Memory B cell (primary cell): ENCODE data around the gene MYMK.

Experiments used
- ATAC-seq: fragments of 150-1000 bp; cut with Tn5 transposase; 2 replicates; pipeline ENCODE4 v1.10.0; 2021; ENCODE audit warnings: low read depth, mild to moderate bottlenecking, moderate library complexity
- DNase-seq, 2 donors: peaks; one replicate each; pipeline ENCODE4 v3.0.0; 2022; ENCODE audit warnings: low spot score in 2 of 2
- H3K27ac Mint-ChIP-seq: one replicate; pipeline ENCODE4 v1.8.0; 2022; ENCODE audit warnings: mild to moderate bottlenecking, moderate library complexity, mixed read lengths
- H3K27me3 Mint-ChIP-seq: one replicate; pipeline ENCODE4 v1.8.0; 2022; ENCODE audit warnings: mixed read lengths
- H3K36me3 Mint-ChIP-seq: one replicate; pipeline ENCODE4 v1.8.0; 2022; ENCODE audit warnings: mild to moderate bottlenecking, mixed read lengths
- H3K4me1 Mint-ChIP-seq: one replicate; pipeline ENCODE4 v1.8.0; 2022; ENCODE audit warnings: mixed read lengths
- H3K4me3 Mint-ChIP-seq: one replicate; pipeline ENCODE4 v1.8.0; 2022; ENCODE audit warnings: mild to moderate bottlenecking, moderate library complexity, mixed read lengths
- H3K9me3 Mint-ChIP-seq: one replicate; pipeline ENCODE4 v1.8.0; 2022; ENCODE audit warnings: mixed read lengths

Gene MYMK

DNA sequence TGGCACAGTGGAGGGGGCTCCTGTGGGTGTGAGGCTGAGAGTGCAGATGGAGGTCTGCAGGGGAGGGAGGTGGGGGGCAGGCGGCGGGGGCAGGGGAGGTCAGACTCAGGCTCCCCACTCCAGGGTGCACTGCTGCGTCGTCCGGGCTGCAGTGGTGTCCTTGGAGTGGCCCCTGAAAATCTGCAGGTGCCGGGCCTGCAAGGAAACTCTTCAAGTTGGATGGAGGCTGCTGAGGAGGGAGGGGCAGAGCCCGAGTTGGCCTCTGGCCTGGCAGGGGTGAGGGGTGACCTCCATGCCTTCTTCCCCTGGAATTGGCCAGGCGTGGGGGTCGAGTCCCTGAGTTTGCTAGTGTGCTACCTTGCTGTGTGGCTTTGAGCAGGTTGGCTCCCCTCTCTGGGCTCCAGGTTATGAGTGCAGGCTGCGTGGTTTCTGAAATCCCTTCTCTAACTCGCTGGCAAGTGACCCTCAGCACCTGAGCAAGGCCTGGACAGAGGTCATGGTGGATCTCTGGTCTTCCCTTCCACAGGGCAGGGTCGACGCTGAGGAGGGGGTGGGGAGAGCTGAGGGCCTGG is 10.6 kb upstream of the MYMK start:
- Mint-ChIP-seq H3K27ac (no peak overlapping the region), H3K4me1 (peaks cover 17% of the 10 kb centered on the region), H3K4me3 (no peak overlapping the region), H3K27me3 (peaks cover 26% of the 10 kb centered on the region), H3K36me3 (no peaks in the 10 kb centered on the region), H3K9me3 (no peaks in the 10 kb centered on the region)
- DNase-seq (no peak), ATAC-seq (no peak)

DNA sequence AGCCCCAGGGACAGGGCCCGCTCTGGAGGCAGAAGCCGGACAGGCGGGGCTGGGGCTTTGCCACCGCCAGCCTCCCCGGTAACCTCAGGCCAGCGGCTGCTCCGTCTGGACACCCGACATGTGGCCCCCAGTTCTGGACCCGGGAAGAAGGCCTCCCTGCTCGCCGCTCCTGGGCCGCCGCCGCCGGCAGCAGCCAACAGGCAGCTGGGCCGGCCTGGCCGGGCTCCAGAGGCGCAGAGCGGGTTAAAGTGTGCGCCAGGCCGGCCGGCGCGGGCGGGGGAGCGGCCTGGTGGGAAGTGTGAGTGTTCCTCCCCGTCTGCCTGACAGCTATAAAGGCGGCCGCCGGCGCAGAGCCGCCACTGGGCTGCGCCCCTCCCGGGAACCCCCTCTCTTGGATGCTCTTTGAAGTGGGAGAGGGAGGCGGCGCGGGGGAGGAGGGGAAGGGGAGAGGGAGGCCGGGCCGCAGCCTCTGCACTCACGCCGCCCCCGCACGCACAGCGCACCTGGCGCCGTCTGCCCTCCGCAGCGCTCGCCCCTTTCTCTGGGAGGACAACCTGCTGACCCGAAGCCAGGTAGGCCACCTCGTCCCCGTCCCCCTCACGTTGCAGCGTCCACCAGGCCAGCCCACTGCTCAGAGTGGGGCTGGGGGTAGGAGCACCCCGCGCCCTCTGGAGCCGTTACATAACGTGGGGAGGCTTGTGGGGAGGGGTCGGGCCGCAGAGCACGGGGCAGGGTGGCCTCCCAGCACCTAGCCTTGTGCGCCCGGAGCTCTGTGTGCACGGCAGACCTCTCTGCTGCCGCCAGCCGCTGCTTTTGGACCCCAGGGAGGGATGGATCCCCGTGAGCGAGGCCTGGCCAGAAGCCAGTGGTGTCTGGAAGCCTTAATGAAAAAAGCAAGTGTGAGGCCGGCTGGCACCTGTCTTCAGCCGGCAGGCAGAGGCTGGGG is 9.9 kb upstream of the MYMK start, which contains the start of gene ADAMTSL2:
ADAMTSL2 (plus strand) TSS at position 359 of the 946 bp plus-strand sequence. CDS start 2,009 bp downstream, outside the sequence.
- ATAC-seq (peak; percentile 26), DNase-seq (no peak)
- peaks cover 13% of the 10 kb centered on the region for H3K4me1 Mint-ChIP-seq
- no peaks in the 10 kb centered on the region for H3K36me3 Mint-ChIP-seq
- H3K27ac Mint-ChIP-seq: no peak within 1 kb of the TSS
- peaks cover 27% of the 10 kb centered on the region for H3K27me3 Mint-ChIP-seq
- H3K9me3 Mint-ChIP-seq: no peaks in the 10 kb centered on the region
- no peak within 1 kb of the TSS for H3K4me3 Mint-ChIP-seq

DNA sequence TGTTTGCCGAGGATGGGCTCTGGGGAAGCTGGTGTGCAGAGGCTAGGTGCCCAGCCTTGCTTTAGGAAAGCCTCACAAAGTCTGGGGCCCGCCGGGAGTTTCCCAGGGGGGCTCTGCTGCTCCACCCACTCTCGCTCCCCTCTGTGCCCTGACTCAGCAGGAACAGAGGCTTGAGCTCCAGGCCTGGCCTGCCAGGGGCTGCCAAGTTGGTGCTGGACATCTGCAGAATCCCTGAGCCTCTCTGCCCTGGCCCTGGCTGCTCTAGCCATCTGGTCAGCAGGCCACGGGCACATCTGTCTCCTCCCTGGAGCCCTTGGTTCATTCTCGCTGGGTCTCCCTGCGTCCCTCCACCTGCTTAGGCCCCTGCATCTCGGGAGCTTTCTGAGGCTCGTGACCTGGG is 9.1 kb upstream of the MYMK start:
- peaks cover 25% of the 10 kb centered on the region for H3K27me3 Mint-ChIP-seq
- no peak for DNase-seq

DNA sequence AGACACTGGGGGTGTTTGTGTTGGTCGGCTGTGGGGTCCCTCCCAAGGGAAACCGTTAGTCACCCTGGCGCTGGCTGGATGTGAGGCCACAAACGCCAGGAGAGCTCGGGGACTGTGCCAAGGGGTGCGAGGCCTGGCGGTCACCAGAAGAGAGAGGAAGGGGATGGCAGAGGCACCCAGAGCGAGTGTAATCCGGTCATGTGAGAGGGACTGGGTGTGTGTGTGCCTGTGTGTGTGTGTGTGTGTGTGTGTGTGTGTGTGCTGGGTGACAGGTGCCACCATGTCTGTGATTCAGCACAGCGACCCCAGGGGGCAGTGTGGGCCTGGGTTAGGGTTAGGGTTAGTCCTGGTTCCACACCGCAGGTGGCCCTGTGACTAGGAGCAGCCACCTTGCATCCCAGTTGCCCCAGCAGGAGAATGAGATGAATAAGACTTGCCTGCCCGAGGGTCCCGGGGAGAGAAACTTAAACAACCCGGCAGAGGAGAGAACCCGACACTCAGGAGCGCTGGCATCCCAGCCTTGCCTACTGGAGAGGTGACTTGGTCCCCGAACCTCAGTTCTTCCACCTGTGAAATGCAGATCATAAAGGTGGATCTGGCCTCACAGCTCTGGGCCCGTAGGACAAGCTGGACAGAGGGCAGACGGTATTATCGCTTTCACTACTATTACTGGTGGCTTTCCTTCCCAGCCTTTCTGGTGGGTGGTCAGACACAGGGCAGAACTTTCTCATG is 8.3 kb upstream of the MYMK start:
- H3K27ac Mint-ChIP-seq: no peak overlapping the region

More for the DNA sequence above, 9.1 kb upstream of the MYMK start:
- H3K36me3 Mint-ChIP-seq: no peaks in the 10 kb centered on the region
- H3K4me3 Mint-ChIP-seq: no peak overlapping the region
- peaks cover 8% of the 10 kb centered on the region for H3K4me1 Mint-ChIP-seq
- no peak for ATAC-seq
- H3K27ac Mint-ChIP-seq: no peak overlapping the region
- H3K9me3 Mint-ChIP-seq: no peaks in the 10 kb centered on the region

DNA sequence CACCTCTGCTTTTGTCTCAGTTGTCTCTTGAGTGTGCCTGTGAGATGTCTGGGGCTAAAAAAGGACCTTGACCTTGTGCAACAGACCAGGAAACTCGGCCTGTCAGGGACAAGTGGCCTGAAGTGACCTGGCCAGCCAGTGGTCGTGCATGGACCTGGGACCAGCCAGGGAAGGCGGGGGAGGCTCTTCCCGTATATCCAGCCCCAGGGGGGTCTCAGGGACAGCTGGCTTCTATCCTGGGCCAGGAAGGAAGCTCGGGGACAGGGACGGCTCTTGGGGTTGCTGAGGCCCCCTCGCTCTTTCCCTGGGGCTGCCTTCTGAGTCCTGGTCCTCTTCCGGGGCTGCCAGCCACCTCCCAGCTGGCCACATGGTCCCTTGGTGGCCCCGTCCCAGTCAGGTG is 6.5 kb upstream of the MYMK start:
- Mint-ChIP-seq H3K4me1 (peaks cover 7% of the 10 kb centered on the region), H3K9me3 (no peaks in the 10 kb centered on the region), H3K36me3 (no peaks in the 10 kb centered on the region), H3K27ac (no peak overlapping the region), H3K27me3 (peaks cover 29% of the 10 kb centered on the region), H3K4me3 (no peak overlapping the region)
- DNase-seq (no peak), ATAC-seq (no peak)

More for the DNA sequence above, 8.3 kb upstream of the MYMK start:
- no peak overlapping the region for H3K4me3 Mint-ChIP-seq
- peaks cover 7% of the 10 kb centered on the region for H3K4me1 Mint-ChIP-seq
- H3K36me3 Mint-ChIP-seq: no peaks in the 10 kb centered on the region
- peaks cover 26% of the 10 kb centered on the region for H3K27me3 Mint-ChIP-seq
- ATAC-seq: peak; percentile 75
- no peaks in the 10 kb centered on the region for H3K9me3 Mint-ChIP-seq
- DNase-seq: peak; percentile 44 to 50

DNA sequence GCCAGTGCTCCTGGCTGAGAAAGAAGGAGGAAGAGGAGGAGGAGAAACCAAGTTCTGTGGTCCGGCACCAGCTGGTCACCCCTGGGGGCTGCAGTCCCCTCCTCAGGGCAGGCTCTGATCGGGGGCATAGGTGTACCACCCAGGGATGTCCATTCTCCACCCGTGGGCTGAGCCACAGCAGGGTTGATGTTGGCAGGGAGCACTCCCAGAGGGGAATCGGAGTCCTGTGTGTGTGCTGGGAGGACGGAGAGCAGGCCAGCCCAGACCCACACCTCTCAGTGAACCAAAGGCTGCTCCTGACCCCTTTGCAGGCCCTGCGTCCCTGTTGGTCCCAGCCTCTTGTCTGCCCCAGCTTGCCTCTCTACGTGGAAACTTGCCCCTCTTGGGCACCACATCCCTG is 5.1 kb upstream of the MYMK start:
- Mint-ChIP-seq H3K9me3 (no peaks in the 10 kb centered on the region), H3K27ac (no peak overlapping the region), H3K36me3 (no peaks in the 10 kb centered on the region), H3K4me3 (no peak overlapping the region), H3K4me1 (peaks cover 7% of the 10 kb centered on the region), H3K27me3 (peaks cover 24% of the 10 kb centered on the region)
- ATAC-seq (no peak), DNase-seq (no peak)

DNA sequence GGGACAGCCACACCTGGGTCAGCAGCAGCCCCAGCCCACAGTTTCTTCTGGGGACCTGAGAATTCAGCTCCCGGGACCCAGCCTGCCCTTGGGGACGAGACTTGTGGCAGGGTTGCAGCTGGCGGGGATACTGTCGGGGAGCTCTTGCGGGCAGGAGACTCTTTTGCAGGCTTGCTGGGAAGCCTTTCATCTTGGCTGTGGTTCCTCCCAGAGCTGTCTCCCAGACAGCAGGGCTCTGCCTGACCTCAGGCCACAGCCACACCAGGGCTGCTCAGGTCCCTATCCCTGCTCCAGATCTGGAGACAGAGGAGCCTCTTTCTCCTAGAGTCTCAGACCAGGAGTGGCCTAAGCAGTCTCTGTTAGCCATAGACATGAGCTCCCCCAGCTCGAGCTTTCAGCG is 4.7 kb upstream of the MYMK start:
- DNase-seq: no peak
- Mint-ChIP-seq H3K27me3 (peaks cover 24% of the 10 kb centered on the region), H3K36me3 (no peaks in the 10 kb centered on the region), H3K9me3 (no peaks in the 10 kb centered on the region), H3K4me3 (no peak overlapping the region), H3K27ac (no peak overlapping the region), H3K4me1 (peaks cover 7% of the 10 kb centered on the region)
- ATAC-seq: no peak

DNA sequence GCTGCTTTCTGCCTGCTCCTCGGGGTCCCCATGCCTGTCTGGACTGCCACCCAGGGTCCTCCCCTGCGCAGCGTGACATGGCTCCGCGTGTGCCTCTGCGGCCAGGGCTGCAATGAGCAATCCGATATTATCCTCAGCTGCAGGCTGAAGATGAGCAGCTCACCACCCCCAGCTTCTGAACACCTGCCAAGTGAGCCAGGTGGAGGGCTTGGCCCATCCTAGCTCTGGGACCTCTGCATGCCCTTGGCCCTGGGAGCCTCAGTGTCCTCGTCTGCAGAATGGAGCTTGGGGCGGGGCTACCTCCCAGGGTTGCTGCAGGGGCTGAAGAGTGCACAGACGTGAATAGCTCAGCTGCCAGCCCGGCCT is 4.1 kb upstream of the MYMK start:
- no peak overlapping the region for H3K27ac Mint-ChIP-seq
- H3K36me3 Mint-ChIP-seq: no peaks in the 10 kb centered on the region

DNA sequence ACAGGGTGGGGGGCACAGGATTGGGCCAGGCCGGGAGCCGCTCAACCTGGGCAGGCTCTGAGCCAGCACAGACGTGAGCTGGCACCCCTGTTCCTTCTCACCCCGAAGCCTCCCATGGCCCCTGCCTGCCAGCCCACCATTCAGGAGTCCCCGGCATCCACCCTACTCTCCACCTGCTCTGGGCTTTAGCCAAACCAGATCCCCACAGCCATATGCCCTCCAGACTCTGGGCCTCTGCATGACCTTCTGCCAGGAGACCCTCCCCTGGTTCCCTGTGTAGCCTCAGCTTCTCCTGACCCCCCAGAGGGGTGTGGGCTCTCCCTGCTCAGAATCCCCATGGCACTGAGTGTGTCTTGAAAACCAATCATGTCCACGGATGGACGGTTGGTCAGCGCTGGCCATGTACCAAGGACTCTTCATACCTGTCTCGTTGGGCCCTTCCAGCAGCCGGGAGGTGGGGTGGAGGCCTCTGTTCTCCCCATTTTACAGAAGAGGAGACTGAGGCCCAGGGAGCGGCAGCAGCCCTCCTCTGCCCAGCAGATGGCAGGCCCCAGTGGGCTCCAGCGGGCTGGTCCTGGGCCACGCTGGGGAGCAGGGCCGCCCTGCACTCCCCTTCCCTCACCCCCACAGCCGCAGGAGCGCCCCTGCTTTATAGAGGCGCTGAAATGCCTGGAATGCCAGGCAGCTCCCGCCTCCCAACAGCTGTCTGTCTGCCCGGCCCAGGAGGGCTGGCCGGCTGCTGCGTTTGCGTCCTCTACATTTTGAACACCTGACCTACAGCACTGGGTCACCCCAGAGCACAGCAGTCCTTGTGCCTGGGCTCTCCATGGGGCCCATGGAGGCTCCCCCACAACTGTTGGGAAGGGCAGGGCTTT is 3.5 kb upstream of the MYMK start:
- DNase-seq: no peak
- H3K4me1 Mint-ChIP-seq: peaks cover 7% of the 10 kb centered on the region
- H3K27me3 Mint-ChIP-seq: peaks cover 26% of the 10 kb centered on the region
- H3K27ac Mint-ChIP-seq: no peak overlapping the region
- no peak overlapping the region for H3K4me3 Mint-ChIP-seq
- no peaks in the 10 kb centered on the region for H3K9me3 Mint-ChIP-seq
- ATAC-seq: no peak
- H3K36me3 Mint-ChIP-seq: no peaks in the 10 kb centered on the region

More for the DNA sequence above, 4.1 kb upstream of the MYMK start:
- ATAC-seq (no peak), DNase-seq (no peak)
- no peak overlapping the region for H3K4me3 Mint-ChIP-seq
- H3K4me1 Mint-ChIP-seq: peaks cover 7% of the 10 kb centered on the region
- H3K9me3 Mint-ChIP-seq: no peaks in the 10 kb centered on the region
- peaks cover 22% of the 10 kb centered on the region for H3K27me3 Mint-ChIP-seq

DNA sequence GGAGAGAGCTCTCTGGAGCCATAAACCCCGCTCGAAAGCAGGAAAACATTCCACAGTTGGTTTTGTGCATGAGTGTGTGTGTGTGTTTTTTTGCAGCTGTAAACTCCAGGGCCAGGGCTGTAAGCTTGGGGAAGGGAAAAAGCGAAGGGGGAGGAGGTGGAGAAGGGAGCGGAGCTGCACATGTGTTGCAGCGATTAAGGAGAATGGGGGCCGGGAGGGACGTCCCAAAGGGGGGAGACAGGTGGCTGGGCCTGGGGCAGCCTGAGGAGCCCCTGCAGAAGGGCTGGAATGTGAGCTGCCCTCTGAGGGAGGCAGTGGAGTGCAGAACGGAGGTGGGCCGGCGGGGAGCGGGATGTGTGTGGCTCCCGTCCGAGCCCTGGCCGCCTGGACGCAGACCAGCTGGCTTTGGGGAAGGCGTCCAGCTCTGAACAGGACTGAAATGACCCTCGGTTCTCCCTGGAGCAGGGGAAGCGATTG is 2.7 kb upstream of the MYMK start:
- ATAC-seq: no peak
- H3K9me3 Mint-ChIP-seq: no peaks in the 10 kb centered on the region
- peaks cover 22% of the 10 kb centered on the region for H3K27me3 Mint-ChIP-seq
- H3K4me1 Mint-ChIP-seq: peaks cover under 1% of the 10 kb centered on the region
- no peak for DNase-seq
- no peak overlapping the region for H3K4me3 Mint-ChIP-seq
- H3K36me3 Mint-ChIP-seq: no peaks in the 10 kb centered on the region
- H3K27ac Mint-ChIP-seq: no peak overlapping the region

DNA sequence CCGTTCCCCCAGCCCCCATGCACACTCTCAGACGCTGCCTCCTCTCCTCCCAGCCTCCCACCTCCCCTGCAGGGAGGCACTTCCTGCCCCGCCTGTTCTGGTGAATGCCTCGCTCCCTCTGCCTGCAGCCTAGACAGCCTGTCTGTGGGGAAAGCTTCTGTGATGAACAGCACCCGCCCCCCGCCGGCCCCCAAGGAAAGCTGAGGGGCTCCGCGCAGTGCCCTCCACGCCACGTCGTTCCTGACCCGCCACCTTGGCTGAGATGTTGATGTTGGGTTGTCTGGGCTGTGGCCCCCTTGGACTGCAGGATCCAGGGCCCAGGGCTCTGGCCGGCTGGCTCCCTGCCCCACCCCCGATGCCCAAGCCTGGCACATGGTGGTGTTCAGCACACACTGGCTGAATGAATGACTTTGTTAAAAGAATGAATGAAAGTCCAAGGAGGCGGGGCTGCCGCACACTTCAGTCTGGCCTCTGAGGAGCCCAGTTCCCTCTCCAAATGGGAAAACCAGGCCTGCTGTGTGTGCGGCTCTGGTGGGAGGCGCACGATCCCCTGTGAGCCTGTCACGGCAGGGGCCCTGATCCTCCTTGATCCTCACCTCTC is 2.1 kb upstream of the MYMK start:
- DNase-seq (no peak), ATAC-seq (no peak)
- Mint-ChIP-seq H3K9me3 (no peaks in the 10 kb centered on the region), H3K27ac (no peak overlapping the region), H3K36me3 (no peaks in the 10 kb centered on the region), H3K4me1 (no peaks in the 10 kb centered on the region), H3K27me3 (peaks cover 16% of the 10 kb centered on the region), H3K4me3 (no peak overlapping the region)

DNA sequence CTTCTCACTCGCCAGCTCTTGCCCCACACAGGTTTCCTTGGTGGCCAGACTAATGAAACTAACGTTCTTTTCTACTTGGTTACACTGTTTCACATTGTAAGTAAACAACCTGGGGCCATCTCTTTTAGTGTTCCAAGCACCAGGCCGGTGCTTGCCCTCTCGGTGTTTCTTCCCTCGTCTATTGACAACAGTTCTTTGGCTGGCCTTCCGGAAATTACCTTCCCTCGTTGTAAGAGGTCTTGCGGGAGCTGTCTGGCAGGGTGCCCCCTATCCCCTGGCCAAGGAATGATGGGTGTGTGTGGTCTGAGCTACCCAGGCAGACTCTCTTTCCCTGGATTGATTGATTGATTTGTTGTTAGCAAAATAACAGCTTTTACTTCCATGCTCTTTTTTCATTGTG is 918 bp upstream of the MYMK start:
- no peak overlapping the region for H3K4me3 Mint-ChIP-seq
- H3K9me3 Mint-ChIP-seq: no peaks in the 10 kb centered on the region
- ATAC-seq: no peak
- peaks cover 15% of the 10 kb centered on the region for H3K27me3 Mint-ChIP-seq
- DNase-seq: no peak
- H3K4me1 Mint-ChIP-seq: no peaks in the 10 kb centered on the region
- H3K36me3 Mint-ChIP-seq: no peaks in the 10 kb centered on the region
- no peak overlapping the region for H3K27ac Mint-ChIP-seq

DNA sequence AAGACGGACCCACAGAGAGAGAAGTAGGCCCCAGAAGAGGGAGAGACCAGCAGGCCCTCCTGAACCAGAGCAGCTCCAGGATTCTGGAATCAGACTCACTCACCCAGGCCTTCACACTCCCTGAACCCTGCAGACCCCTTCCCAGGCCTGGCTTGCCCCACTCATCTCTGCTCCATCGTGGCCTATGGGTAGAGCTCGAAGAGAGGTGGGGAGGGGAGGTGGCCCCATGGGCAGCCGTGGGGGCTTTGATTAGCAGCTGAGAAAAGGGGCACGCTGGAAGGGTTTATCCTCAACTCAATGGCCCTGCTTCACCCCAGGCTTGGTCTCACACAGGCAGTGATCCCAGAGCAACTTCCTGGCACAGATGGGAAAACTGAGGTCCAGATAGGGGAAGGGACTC is 613 bp downstream of the MYMK start:
- no peaks in the 10 kb centered on the region for H3K4me1 Mint-ChIP-seq

More for the DNA sequence above, 613 bp downstream of the MYMK start:
- no peak overlapping the region for H3K27ac Mint-ChIP-seq
- H3K9me3 Mint-ChIP-seq: no peaks in the 10 kb centered on the region
- DNase-seq: no peak
- no peaks in the 10 kb centered on the region for H3K36me3 Mint-ChIP-seq
- no peak for ATAC-seq
- H3K27me3 Mint-ChIP-seq: peaks cover 13% of the 10 kb centered on the region
- H3K4me3 Mint-ChIP-seq: no peak overlapping the region
